ENCODE measurements around the gene CPT1A.

GRCh38 chr11:68840661-68841653, 759 bp downstream of the CPT1A start:
- TF ChIP-seq POLR2A (IDR thresholded peaks at IDR 0.05) (no peak), EP300 (IDR thresholded peaks at IDR 0.05) (peak in 1 of 2 donors; percentile 42)
- TF ChIP-seq, protein P1, sequence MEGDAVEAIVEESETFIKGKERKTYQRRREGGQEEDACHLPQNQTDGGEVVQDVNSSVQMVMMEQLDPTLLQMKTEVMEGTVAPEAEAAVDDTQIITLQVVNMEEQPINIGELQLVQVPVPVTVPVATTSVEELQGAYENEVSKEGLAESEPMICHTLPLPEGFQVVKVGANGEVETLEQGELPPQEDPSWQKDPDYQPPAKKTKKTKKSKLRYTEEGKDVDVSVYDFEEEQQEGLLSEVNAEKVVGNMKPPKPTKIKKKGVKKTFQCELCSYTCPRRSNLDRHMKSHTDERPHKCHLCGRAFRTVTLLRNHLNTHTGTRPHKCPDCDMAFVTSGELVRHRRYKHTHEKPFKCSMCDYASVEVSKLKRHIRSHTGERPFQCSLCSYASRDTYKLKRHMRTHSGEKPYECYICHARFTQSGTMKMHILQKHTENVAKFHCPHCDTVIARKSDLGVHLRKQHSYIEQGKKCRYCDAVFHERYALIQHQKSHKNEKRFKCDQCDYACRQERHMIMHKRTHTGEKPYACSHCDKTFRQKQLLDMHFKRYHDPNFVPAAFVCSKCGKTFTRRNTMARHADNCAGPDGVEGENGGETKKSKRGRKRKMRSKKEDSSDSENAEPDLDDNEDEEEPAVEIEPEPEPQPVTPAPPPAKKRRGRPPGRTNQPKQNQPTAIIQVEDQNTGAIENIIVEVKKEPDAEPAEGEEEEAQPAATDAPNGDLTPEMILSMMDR (IDR thresholded peaks at IDR 0.05) = no peak
